CD4-positive, alpha-beta T cell (primary cell): ENCODE data around the gene SPATA16. TPM values are rescaled to one million over a fixed set of nuclear protein-coding genes. Genes with fewer than 3 reads are reported as not detected.

Source experiments
- ATAC-seq: fragments of 200-7000 bp; cut with Tn5 transposase; one replicate; pipeline ENCODE4 v1.10.0; 2022; ENCODE audit warnings: mild to moderate bottlenecking; ENCODE audit not compliant: poor library complexity
- CTCF ChIA-PET: fragments of 350-600 bp; sonication (Branson Sonifier 250); formaldehyde crosslinking; loops from one replicate; lab custom pipeline; 2021; ENCODE audit warnings: antibody characterized with exemption, inconsistent platforms; lab: Charles Lee
- POLR2A ChIA-PET: fragments of 350-600 bp; sonication (Branson Sonifier 250); formaldehyde crosslinking; loops from one replicate; lab custom pipeline; 2021; ENCODE audit warnings: antibody characterized with exemption, inconsistent platforms; lab: Charles Lee
- DNase-seq, 14 experiments: peaks; one replicate each; pipeline ENCODE4 v3.0.0-alpha.2; 2013 to 2020; ENCODE audit warnings: mixed read lengths in 2 of 14
- H3K27ac ChIP-seq, 2 donors: one replicate each; pipeline versions ENCODE4 v1.5.1 to v1.7.0; 2013; ENCODE audit warnings: low read length in 2 of 2, low read depth in 1 of 2, mild to moderate bottlenecking in 1 of 2
- H3K27me3 ChIP-seq, 2 experiments: 1 replicate in 1 of 2; 2 replicates in 1 of 2; pipeline versions ENCODE4 v1.6.1 to v1.7.0; 2013; ENCODE audit warnings: low read length in 2 of 2, control low read depth in 1 of 2, mild to moderate bottlenecking in 1 of 2, moderate library complexity in 1 of 2; ENCODE audit not compliant: insufficient read depth in 2 of 2, control insufficient read depth in 1 of 2
- H3K36me3 ChIP-seq: one replicate; pipeline ENCODE4 v1.6.1; 2013; ENCODE audit warnings: low read length, control low read depth; ENCODE audit not compliant: insufficient read depth
- H3K4me1 ChIP-seq: one replicate; pipeline ENCODE4 v1.6.1; 2013; ENCODE audit warnings: low read length, control low read depth; ENCODE audit not compliant: insufficient read depth
- H3K4me3 ChIP-seq: one replicate; pipeline ENCODE4 v1.5.1; 2013; ENCODE audit warnings: mild to moderate bottlenecking, low read length, moderate library complexity
- H3K9me3 ChIP-seq, 2 experiments: 1 replicate in 1 of 2; 2 replicates in 1 of 2; pipeline versions ENCODE4 v1.6.1 to v1.7.0; 2013; ENCODE audit warnings: low read length in 2 of 2, mild to moderate bottlenecking in 2 of 2, control low read depth in 1 of 2, moderate library complexity in 1 of 2; ENCODE audit not compliant: control insufficient read depth in 1 of 2, insufficient read depth in 1 of 2
- H3K27ac Mint-ChIP-seq: one replicate; pipeline ENCODE4 v1.8.0; 2020; ENCODE audit warnings: mixed read lengths
- H3K27me3 Mint-ChIP-seq: one replicate; pipeline ENCODE4 v1.8.0; 2021; ENCODE audit warnings: mixed read lengths
- H3K36me3 Mint-ChIP-seq: one replicate; pipeline ENCODE4 v1.8.0; 2021; ENCODE audit warnings: low read depth, mixed read lengths
- H3K4me1 Mint-ChIP-seq: one replicate; pipeline ENCODE4 v1.8.0; 2021; ENCODE audit warnings: low read depth, mixed read lengths
- H3K4me3 Mint-ChIP-seq: one replicate; pipeline ENCODE4 v1.8.0; 2020; ENCODE audit warnings: mild to moderate bottlenecking, mixed read lengths
- H3K9me3 Mint-ChIP-seq: one replicate; pipeline ENCODE4 v1.8.0; 2020; ENCODE audit warnings: mixed read lengths
- intact Hi-C, 2 experiments: fragments of 100-400 bp; cut with DNase I in 1 of 2; cut with micrococcal nuclease in 1 of 2; formaldehyde crosslinking; loops; one replicate each; pipeline versions ENCODE4 v1.15.1 to v1.9.0; 2023 to 2025; cut with DNase I, micrococcal nuclease
- total RNA-seq, 174 experiments: library from RNA in 2 of 174; stranded (reverse) in 2 of 174; gene quantifications; one replicate each; pipeline ENCODE4 v1.2.3 and lab custom pipeline; 2021 to 2026
- TF ChIP-seq, protein P1 (sequence below): fragments of 200-600 bp; IDR thresholded peaks from one replicate; pipeline ENCODE4 v1.8.0; 2022; ENCODE audit warnings: antibody characterized with exemption, mild to moderate bottlenecking

SPATA16 gene
- total RNA-seq, 2 experiments from 2014 or later = not detected

DNA sequence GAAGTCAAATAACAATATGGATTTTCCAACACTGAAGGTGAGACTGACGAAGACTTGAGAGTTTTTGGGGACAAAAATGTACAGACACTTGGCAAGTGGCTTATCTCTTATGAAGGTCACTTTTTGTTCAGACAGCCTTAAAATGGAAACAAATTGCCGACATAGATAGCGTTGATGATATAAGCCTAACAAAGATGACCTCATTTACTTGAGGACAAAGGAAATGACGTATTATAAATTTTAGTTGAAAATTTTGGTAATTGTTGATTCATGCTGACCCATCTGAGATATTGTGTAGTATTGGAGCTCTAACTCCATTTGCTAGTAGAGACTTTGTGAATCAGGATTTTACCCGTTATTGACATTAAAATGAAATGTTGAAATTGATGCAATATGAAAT is 168.3 kb downstream of the SPATA16 start:
- CTCF ChIA-PET = no interaction called here
- Histone ChIP-seq H3K27me3 (no peaks in the 10 kb centered on the region), H3K4me1 (no peaks in the 10 kb centered on the region), H3K27ac (no peak overlapping the region), H3K36me3 (no peaks in the 10 kb centered on the region), H3K9me3 (no peaks in the 10 kb centered on the region), H3K4me3 (no peak overlapping the region)
- intact Hi-C loops = no loop called here
- no peaks in the 10 kb centered on the region for H3K9me3 Mint-ChIP-seq
- no peak overlapping the region for H3K4me3 Mint-ChIP-seq
- no peaks in the 10 kb centered on the region for H3K36me3 Mint-ChIP-seq
- TF ChIP-seq, protein P1, sequence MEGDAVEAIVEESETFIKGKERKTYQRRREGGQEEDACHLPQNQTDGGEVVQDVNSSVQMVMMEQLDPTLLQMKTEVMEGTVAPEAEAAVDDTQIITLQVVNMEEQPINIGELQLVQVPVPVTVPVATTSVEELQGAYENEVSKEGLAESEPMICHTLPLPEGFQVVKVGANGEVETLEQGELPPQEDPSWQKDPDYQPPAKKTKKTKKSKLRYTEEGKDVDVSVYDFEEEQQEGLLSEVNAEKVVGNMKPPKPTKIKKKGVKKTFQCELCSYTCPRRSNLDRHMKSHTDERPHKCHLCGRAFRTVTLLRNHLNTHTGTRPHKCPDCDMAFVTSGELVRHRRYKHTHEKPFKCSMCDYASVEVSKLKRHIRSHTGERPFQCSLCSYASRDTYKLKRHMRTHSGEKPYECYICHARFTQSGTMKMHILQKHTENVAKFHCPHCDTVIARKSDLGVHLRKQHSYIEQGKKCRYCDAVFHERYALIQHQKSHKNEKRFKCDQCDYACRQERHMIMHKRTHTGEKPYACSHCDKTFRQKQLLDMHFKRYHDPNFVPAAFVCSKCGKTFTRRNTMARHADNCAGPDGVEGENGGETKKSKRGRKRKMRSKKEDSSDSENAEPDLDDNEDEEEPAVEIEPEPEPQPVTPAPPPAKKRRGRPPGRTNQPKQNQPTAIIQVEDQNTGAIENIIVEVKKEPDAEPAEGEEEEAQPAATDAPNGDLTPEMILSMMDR = no peak
- POLR2A ChIA-PET = no interaction called here
- no peak for DNase-seq
- no peaks in the 10 kb centered on the region for H3K27me3 Mint-ChIP-seq
- H3K4me1 Mint-ChIP-seq = no peaks in the 10 kb centered on the region
- no peak for ATAC-seq
- H3K27ac Mint-ChIP-seq = no peak overlapping the region

DNA sequence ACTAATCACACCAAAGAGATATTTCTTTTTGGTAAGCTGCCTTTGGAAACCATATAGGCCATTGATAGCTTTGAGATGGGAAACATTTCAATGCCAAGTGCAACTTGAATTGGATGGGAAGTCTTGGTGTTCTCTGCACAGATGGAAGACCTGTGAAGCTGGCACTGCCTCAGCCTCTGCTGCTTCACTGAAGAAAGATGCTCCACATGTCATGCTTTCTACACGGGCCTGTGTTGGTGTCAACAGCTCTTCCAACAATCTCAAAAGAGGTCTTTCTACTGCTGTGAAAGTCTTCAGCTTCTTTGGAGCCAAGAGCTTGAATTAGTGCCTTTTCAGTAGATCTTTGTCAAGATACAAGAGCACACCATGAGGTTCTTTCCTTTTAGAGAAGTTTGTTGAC is 169.0 kb downstream of the SPATA16 start:
- Mint-ChIP-seq H3K9me3 (no peaks in the 10 kb centered on the region), H3K4me3 (no peak overlapping the region)
- CTCF ChIA-PET = no interaction called here

DNA sequence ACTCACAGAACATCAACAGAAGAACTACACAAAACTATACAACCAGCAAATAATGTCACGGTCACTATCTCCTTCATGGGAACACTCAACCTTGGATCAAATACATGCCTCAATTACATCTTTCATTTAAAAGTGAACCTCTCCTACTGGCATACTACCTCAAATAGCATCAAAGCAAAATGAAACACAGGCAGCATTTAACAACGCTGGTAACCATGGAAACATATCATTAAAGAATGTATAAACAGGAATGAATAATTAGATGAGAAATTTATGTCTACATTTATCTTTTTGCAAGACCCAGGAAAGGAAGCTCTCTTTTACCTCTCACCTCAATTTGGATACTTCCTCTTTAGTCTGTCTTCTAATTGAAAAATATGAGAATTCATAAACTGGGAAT is 172.4 kb downstream of the SPATA16 start:
- Histone ChIP-seq H3K36me3 (no peaks in the 10 kb centered on the region), H3K27me3 (no peaks in the 10 kb centered on the region), H3K4me1 (no peaks in the 10 kb centered on the region), H3K27ac (no peak overlapping the region), H3K9me3 (no peaks in the 10 kb centered on the region), H3K4me3 (no peak overlapping the region)
- no peak overlapping the region for H3K4me3 Mint-ChIP-seq
- H3K36me3 Mint-ChIP-seq = no peaks in the 10 kb centered on the region
- DNase-seq (no peak), ATAC-seq (no peak)
- no peak overlapping the region for H3K27ac Mint-ChIP-seq
- TF ChIP-seq, protein P1 = no peak
- intact Hi-C loops = no loop called here
- H3K9me3 Mint-ChIP-seq = no peaks in the 10 kb centered on the region
- POLR2A ChIA-PET = interaction anchor here (1.1 kb wide), 1 partner anchor 37 kb away, joined by 3 read pairs; no protein-coding TSS in a partner anchor
- no peaks in the 10 kb centered on the region for H3K4me1 Mint-ChIP-seq
- no peaks in the 10 kb centered on the region for H3K27me3 Mint-ChIP-seq
- CTCF ChIA-PET = no interaction called here

More for the DNA sequence above, 169.0 kb downstream of the SPATA16 start:
- no peaks in the 10 kb centered on the region for H3K36me3 ChIP-seq
- H3K4me1 ChIP-seq = no peaks in the 10 kb centered on the region
- intact Hi-C loops = no loop called here
- H3K4me3 ChIP-seq = no peak overlapping the region
- no peak for ATAC-seq
- no peaks in the 10 kb centered on the region for H3K9me3 ChIP-seq
- Mint-ChIP-seq H3K4me1 (no peaks in the 10 kb centered on the region), H3K27ac (no peak overlapping the region), H3K27me3 (no peaks in the 10 kb centered on the region), H3K36me3 (no peaks in the 10 kb centered on the region)
- no peak for DNase-seq
- POLR2A ChIA-PET = no interaction called here
- TF ChIP-seq, protein P1 = no peak
- H3K27ac ChIP-seq = no peak overlapping the region
- H3K27me3 ChIP-seq = no peaks in the 10 kb centered on the region
